ENCODE data around the gene FAM210B.
A peak's percentile ranks its signal among the peaks of the same experiment; 100 is the strongest.
"Not testable (repeated sequence)": the region's sequence is repeated elsewhere in the genome, so short reads cannot be mapped to it uniquely, and the experiment has no call there.

FAM210B gene

DNA sequence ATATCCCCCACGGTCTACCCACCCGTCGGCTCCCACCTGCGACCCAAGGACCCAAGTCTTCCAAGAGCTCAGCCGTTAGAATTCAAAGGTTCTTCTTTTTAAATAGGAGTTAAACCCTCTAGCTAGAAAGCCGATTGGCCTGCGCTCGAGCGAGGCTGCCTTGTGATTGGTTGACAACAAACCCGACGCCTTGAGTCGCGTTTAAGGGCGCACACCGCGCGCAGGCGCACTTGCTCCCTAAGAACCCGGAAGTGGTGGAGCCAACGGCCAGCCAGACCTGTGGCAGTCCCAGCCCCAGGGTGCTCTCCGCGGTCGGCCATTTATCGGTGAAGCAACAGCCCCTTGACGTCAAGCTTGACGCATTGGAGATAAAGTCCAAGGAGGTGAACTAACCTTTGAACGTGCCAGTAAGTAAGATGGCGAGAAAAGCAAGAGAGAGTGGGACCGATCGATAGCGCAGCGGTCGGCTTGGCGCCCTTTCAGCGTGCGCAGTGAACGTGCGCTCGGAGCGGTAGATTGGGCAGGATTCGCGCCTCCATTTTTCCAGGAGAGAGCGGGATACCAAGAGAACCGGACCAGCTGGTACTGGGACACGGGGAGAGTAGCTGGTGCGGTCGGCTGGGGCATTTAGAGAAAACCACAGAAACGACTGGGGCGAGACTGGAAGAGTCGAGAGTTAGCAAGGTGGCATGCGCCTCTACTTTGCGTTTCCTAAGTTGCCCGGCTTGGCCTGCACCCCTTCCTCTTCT is 33.5 kb downstream of the FAM210B start, which contains the start of the genes AURKA and CSTF1:
Gene AURKA, minus strand, starts transcription at position 84 of the 749 bp plus-strand sequence. CDS start 4,018 bp downstream, outside the sequence.
Gene CSTF1, plus strand, starts transcription at position 514 of the 749 bp plus-strand sequence. CDS start 2,908 bp downstream, outside the sequence.
- peak; percentile 100 for DNase-seq
- TF ChIP-seq GATA1 (IDR thresholded peaks at IDR 0.05; ENCODE audit: low read depth, low read length) (peak; percentile 67), POLR2A (IDR thresholded peaks at IDR 0.05; ENCODE audit: low read length) (peak; percentile 88)

DNA sequence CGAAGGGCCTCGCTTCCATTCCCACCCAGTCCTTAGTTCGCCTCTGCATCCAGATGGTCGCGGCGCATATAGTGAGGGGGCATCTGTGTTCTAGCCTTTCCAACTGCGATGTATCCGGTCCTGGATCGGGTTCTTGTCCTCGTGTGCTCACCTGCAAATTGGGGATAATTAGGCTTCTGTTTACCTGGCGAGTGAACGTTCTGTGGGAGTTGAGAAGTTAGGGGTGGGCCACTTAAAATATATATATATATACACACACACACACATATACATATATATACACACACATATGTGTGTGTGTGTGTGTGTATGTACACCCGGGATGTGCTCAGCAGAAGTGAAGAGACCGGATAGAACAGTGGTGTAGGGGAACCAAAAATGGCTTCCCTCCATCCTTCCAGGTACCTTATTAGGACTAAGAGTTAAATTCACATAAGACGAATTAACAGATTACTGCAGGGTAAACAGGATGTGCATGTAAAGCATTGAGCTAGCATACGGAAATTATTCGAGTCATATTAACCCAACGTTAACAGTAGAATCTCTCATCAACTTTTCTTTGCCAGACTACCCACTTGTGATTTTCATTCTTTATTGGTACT is 34.2 kb downstream of the FAM210B start:
- TF ChIP-seq POLR2A (IDR thresholded peaks at IDR 0.05; ENCODE audit: low read length) (no peak), GATA1 (IDR thresholded peaks at IDR 0.05; ENCODE audit: low read depth, low read length) (no peak)
- DNase-seq, result peak; percentile 39 to 58

- no peak for DNase-seq
- TF ChIP-seq GATA1 (IDR thresholded peaks at IDR 0.05; ENCODE audit: low read depth, low read length) (no peak), POLR2A (IDR thresholded peaks at IDR 0.05; ENCODE audit: low read length) (no peak)
Observed at GRCh38 chr20:56393653-56394052, 34.9 kb downstream of the FAM210B start.

DNA sequence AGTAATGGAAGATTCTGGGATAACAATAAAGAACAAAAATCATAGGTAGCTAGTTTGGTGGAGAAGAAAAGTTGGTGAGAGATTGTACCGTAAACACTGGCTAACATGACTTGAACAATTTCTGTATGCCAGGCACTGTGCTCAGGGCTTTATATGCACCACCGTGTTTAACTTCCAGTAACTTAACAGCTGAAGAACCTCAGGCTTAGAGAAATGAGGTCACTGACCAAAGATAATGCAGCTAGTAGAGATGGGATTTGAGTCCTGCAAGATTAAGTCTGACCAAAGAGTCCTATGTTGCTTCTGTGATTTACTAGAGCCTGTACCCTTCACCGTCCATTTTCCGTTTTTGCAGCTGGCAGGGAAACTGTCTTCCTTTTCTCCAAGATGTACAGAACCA is 36.4 kb downstream of the FAM210B start:
- no peak for DNase-seq
- TF ChIP-seq GATA1 (IDR thresholded peaks at IDR 0.05; ENCODE audit: low read depth, low read length), result no peak
- no peak for TF ChIP-seq POLR2A (IDR thresholded peaks at IDR 0.05; ENCODE audit: low read length)

GRCh38 chr20:56400001-56400640 is 41.3 kb downstream of the FAM210B start:
- TF ChIP-seq POLR2A (IDR thresholded peaks at IDR 0.05; ENCODE audit: low read length), result no peak

GRCh38 chr20:56403465-56403864 is 44.7 kb downstream of the FAM210B start:
- DNase-seq, result no peak

More at GRCh38 chr20:56400001-56400640, 41.3 kb downstream of the FAM210B start:
- DNase-seq, result peak; percentile 77 to 85

GRCh38 chr20:56405356-56405755 is 46.6 kb downstream of the FAM210B start:
- DNase-seq, result not testable (repeated sequence)

More at GRCh38 chr20:56403465-56403864, 44.7 kb downstream of the FAM210B start:
- TF ChIP-seq GATA1 (IDR thresholded peaks at IDR 0.05; ENCODE audit: low read depth, low read length) (no peak), POLR2A (IDR thresholded peaks at IDR 0.05; ENCODE audit: low read length) (no peak)

DNA sequence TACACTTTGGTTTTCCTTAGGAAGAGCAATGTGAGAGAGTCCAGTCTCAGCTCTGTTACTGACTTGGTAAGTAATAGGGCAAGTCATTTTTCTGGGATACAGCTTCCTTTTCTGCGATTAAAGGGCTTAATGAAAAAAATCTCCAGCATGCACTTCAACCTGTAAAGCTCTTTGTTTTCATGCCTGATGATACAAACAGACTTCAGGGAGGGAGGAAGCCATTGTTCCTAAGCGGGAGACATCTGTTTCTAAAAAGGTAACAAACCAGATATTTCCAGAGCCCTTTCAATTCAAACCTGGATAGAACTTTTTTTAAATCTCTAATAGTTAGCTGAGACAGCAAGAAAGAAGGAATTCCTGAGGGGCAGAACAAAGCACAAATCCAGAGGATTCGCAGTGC is 48.1 kb downstream of the FAM210B start:
- no peak for DNase-seq
- TF ChIP-seq POLR2A (IDR thresholded peaks at IDR 0.05; ENCODE audit: low read length) (no peak), GATA1 (IDR thresholded peaks at IDR 0.05; ENCODE audit: low read depth, low read length) (no peak)

- no peak for TF ChIP-seq POLR2A (IDR thresholded peaks at IDR 0.05; ENCODE audit: low read length)
- no peak for TF ChIP-seq GATA1 (IDR thresholded peaks at IDR 0.05; ENCODE audit: low read depth, low read length)
- no peak for DNase-seq
Observed at GRCh38 chr20:56409521-56409920, 50.7 kb downstream of the FAM210B start.

DNA sequence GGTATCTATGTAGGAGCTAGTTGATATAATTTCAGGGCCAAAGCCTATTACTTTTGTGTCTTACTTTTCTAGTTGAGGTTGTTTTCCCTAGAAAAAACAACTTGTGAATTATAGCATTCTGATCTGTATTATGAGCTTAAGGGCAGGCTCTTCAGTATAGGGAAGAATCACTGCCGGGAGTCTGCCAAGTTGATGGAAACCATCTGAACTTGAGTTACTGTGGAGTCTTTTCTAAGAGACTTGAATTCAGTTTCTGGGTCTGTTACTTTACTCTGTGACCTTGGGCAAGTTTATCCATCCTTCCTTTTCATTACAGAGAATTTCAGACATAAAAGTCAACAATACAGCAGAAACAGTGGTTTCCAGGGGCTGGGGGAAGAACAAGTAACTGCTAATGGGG is 51.2 kb downstream of the FAM210B start:
- no peak for DNase-seq
- TF ChIP-seq POLR2A (IDR thresholded peaks at IDR 0.05; ENCODE audit: low read length), result no peak
- no peak for TF ChIP-seq GATA1 (IDR thresholded peaks at IDR 0.05; ENCODE audit: low read depth, low read length)

DNA sequence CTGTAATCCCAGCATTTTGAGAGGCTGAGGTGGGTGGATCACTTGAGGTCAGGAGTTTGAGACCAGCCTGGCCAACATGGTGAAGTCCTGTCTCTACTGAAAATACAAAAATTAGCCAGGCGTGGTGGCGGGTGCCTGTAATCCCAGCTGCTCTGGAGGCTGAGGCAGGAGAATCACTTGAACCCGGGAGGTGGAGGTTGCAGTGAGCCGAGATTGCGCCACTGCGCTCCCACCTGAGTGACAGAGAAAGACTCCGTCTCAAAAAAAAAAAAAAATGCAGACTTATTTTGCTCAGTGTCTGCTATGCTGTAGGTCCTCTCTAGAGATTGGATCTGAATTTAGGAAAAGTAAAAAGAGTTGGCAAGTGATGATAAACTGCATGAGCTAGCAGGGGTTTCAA is 52.5 kb downstream of the FAM210B start:
- not testable (repeated sequence) for DNase-seq

DNA sequence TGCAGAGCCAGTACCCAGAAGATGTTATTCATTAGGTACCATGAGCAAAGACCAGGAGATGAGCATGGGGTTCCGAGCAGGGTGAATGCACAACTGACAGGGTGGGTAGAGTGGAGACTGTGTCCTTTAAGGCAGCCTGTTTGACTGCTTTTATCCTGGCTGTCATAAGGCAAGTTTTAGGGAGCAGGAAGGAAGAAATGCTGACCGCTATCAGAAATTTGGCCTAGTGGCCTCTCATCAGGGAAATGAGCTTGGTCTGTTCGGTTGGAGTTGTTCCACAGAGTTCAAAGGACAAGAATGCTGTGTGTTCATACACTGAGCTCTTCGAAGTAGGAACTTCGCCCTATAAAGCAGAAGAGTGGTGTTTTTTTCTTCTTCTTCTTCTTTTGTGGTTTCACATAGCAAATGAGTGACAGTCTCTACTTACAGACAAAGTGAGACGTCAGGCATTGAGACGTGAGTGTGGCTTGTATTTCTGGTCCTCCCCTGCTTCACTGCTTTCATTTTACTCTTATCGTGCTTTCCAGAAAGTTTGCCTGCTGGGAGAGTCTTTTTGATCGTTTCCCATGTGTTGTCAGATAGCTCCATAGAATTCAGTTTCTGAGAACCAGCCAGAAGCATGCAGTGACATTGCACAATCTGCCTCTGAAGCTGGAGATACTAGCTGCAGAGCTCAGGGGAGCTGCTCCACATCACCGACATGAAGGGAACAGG is 53.1 kb downstream of the FAM210B start, which contains the start of gene CASS4:
Gene CASS4, plus strand, starts transcription at position 502 of the 714 bp plus-strand sequence. Its CDS starts 199 bp downstream, at position 701.
- no peak for TF ChIP-seq GATA1 (IDR thresholded peaks at IDR 0.05; ENCODE audit: low read depth, low read length)
- TF ChIP-seq POLR2A (IDR thresholded peaks at IDR 0.05; ENCODE audit: low read length), result peak; percentile 64
- peak; percentile 86 to 97 for DNase-seq

DNA sequence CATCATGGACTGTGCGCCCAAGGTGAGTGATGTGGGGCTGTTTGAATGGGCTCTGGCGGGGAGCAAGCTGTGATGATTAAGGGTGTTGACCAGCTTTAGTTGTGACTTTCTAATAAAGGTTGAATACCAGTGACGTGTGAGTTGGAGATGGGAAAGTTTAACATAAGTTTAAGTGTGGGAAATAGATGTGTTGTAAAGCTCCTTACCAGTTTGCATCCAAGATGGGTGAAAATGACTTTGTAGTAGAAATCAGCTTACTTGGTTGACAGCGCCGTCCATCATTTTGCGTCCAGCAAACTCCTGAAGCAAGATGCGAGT is 53.7 kb downstream of the FAM210B start:
- DNase-seq, result no peak
- TF ChIP-seq POLR2A (IDR thresholded peaks at IDR 0.05; ENCODE audit: low read length) (no peak), GATA1 (IDR thresholded peaks at IDR 0.05; ENCODE audit: low read depth, low read length) (no peak)

DNA sequence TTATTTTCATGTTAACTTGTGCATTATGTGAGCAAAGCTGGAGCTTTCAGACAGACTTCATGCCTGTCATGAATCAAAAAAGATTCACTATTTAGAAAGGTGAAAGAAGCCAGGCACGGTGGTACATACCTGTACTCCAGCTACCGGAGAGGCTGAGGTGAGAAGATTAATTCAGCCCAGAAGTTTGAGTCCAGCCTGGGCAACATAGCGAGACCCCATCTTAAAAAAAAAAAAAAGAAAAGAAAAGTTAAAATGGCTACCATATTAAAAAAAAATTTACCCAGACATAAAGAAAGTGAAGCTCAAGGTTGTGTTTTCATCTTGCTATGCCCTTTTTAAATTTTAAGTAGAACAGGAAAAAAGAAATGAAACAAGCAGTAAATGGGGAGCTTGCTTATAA is 54.2 kb downstream of the FAM210B start:
- no peak for DNase-seq
- TF ChIP-seq POLR2A (IDR thresholded peaks at IDR 0.05; ENCODE audit: low read length) (no peak), GATA1 (IDR thresholded peaks at IDR 0.05; ENCODE audit: low read depth, low read length) (no peak)

All from erythroblast (primary cell).